Measurements from ENCODE around the gene RAP1B.

Gene RAP1B

DNA sequence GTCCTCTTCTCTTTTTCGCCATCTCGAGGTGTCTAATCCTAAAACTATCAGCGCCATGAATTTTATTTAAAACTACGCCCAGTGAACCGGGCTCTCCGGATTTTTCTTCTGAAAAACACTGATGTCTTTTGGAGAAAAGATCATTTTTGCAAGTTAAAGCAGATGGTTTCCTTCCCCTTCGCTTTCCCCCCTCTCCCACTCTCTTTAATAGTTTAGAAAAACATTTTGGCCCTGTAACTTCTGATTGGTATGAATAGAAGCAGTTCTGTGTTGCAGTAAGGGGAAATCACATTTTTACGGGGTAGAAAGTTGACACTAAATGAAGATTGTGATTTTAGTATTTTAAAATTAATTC is 1.1 kb downstream of the RAP1B start:
- no peak for DNase-seq (ENCODE audit: low spot score)

- no peak for DNase-seq (ENCODE audit: low spot score)
These were observed 1.5 kb downstream of the RAP1B start for GRCh38 chr12:68612202-68612601.

- DNase-seq (ENCODE audit: low spot score): no peak
These were observed 2.0 kb downstream of the RAP1B start for GRCh38 chr12:68612697-68613096.

GRCh38 chr12:68613209-68613904 is 2.7 kb downstream of the RAP1B start:
- no peak for DNase-seq (ENCODE audit: low spot score)

GRCh38 chr12:68614105-68614679 is 3.5 kb downstream of the RAP1B start:
- DNase-seq (ENCODE audit: low spot score): no peak

GRCh38 chr12:68614769-68615168 is 4.1 kb downstream of the RAP1B start:
- DNase-seq (ENCODE audit: low spot score): no peak

DNA sequence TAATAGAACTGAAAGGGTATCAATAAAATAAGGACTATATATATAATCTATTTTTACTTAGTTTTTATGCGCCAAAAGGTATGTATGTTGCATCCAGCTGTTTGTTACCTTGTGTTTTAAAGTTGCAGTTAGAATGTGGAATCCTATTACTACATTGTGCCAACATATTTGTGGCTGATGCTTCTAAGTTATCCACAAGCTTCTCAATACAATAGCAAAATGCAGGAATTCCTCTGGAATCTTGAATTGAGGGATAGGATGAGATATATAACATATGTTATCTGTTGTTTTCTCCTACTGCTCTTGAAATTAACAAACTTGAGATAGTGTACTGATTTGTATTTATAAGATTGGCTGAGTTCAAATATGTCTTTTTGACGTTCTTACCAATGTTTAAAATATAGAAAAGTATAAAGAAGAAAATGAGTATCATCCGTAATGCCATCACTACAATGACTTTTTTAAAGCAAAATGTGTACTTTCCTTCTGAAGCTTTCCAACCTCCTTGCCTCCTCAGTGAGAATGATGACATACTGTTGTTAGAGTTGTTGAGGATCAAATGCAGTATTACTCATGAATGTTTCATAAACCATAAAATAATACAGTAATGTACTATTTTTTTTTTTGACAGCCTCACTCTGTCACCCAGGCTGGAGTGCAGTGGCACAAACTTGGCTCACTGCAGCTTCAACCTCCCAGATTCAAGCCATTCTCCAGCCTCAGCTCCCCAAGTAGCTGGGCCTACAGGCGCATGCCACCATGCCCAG is 6.6 kb downstream of the RAP1B start:
- no peak for DNase-seq (ENCODE audit: low spot score)

GRCh38 chr12:68619541-68619940 is 8.8 kb downstream of the RAP1B start:
- no peak for DNase-seq (ENCODE audit: low spot score)

DNA sequence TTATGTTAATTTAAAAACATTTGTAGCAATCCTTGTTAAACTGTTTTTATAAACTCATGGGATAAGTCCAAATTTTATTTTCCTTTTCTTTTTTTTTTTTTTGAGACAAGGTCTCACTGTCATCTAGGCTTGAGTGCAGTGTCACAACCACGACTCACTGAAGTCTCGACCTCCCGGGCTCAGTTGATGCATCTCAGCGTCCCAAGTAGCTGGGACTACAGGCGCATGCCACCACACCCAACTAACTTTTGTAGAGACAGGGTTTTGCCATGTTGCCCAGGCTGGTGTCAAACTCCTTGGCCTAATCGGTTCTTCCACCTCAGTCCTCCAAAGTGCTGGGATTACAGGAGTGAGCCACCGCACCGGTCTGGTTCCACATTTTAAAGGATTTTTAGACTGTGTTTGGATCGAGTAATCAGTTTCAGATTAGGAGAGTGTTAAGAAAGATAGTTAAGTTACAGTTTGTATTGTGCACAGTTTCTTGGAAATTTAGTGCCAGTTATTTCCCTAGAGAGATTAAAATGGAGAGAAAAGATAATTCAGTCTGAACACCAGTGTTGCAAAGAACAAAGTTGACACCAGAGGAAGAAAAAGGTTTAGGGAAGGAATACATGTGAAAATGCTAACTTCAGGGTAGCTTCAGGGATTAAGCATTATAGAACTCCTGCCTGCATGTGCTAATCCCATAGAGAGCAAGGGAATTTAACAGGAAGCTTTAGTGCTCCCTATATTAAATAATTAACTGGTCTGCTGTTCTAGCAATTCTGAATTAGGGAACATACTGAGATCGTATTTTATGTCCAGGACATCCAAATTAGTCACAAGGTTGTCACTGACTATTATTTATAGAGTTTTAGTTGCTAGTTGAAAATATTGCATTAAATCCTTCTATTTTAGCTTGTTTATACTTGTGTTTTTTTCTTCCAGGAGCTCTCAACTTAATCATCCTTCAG is 10.1 kb downstream of the RAP1B start:
- no peak for DNase-seq (ENCODE audit: low spot score)

DNA sequence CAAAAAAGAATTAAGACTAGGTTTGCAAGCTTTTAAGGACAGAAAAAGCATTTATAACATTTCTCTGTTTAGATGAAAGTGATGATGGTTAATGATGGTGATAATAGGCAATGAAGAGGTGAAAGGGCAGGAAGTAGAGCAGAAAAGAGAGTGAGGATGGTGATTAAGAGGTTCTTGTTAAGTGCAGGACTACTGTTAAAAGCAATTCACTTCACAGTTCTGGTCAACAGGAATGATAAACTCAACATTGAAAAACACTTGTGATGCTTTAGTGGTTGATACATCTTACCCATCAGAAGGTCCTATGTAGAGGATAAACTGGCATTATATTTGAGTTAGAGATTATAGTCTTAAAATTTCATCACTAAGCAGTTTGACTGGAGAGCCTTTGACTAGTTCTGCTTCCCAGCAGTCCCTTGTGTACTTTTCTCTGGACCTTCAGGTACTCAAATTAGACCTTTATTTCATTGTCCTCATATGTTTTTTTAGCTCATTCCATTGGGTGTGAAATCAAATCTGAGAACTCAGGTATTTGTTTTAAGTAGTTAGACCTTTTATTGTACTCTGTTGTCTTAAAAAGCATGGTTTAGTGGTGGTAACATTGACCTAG is 10.9 kb downstream of the RAP1B start:
- no peak for DNase-seq (ENCODE audit: low spot score)

DNA sequence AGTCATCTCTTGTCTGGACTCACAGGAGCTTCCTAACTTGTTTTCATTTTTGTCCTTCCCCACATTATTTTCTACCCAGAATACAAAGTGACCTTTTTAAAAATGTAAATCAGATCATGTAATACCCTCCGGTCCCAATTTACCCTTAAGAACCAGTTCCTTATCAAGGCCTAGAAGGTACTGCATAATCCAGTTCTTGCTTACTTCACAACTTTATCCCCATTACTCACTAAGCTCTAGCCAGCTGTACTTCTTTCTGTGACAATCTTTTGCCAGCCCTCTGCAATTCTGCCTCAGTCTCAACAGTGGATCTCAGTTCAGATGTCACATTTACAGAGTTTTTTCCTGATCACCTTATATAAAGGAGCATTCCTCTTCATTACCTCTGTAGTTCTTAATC is 11.6 kb downstream of the RAP1B start:
- DNase-seq (ENCODE audit: low spot score): no peak

DNA sequence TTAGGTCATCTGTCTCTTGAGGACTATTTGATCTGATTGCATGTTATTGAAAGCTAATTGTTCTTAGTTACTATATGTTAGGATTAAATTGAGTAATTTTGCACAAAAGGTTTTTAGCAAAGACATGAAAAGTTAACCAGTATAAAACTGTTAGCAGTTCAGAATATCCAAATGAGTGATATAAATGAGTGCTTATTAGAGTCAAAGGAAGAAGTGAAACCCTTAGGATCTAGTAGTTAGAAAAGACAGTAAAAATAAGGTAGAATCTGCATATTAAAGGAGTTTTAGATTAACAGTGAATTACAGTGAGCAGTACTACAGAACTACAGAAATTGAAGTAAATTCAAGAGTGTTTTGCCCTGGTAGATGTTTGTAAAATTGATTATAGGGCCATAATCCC is 12.4 kb downstream of the RAP1B start:
- no peak for DNase-seq (ENCODE audit: low spot score)

GRCh38 chr12:68623984-68624383 is 13.3 kb downstream of the RAP1B start:
- no peak for DNase-seq (ENCODE audit: low spot score)

DNA sequence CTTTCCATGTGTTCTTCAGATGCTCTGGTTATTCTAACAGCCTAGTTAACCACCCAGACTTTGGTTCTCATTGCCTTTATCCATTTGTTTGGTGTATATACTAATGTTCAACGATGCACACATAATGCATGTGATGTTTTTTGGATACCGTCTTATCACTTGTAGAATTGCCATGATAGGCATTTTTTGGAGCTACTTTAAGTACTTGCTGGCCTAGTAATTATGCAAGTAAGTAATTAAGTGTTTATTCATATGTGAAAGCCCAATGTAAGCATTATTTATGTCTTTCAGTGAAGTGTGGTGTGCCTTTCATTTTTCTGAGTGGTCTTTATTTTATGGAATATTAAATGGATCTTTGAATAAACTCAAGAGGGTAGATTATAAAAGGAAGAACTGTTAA is 14.2 kb downstream of the RAP1B start:
- no peak for DNase-seq (ENCODE audit: low spot score)

- DNase-seq (ENCODE audit: low spot score): no peak
These were observed 17.1 kb downstream of the RAP1B start for GRCh38 chr12:68627673-68628319.

DNA sequence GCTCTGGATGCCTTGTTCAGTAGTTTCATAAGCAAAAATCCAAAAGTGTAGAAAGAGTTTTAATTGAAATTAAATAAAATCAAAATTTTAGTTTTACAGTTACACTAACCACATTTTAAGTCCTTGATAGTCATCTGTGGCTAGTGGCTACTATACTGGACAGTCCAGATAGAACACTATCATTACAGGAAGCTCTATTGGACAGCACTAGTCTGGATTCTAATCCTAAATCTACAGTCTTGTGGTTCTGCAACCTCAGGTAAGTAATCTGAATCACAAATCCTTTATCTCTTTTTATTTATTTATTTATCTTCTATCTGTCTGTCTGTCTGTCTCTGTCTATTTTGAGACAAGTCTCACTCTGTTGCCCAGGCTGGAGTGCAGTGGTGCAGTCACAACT is 18.0 kb downstream of the RAP1B start:
- DNase-seq (ENCODE audit: low spot score): no peak

- DNase-seq (ENCODE audit: low spot score): no peak
These were observed 19.4 kb downstream of the RAP1B start for GRCh38 chr12:68630050-68630449.

- no peak for DNase-seq (ENCODE audit: low spot score)
These were observed 19.9 kb downstream of the RAP1B start for GRCh38 chr12:68630598-68630997.

GRCh38 chr12:68631227-68631626 is 20.5 kb downstream of the RAP1B start:
- DNase-seq (ENCODE audit: low spot score): no peak

- no peak for DNase-seq (ENCODE audit: low spot score)
These were observed 21.8 kb downstream of the RAP1B start for GRCh38 chr12:68632486-68632885.

Measured in HuH-7 (cell line).